Activated naive CD8-positive, alpha-beta T cell treated with anti-CD3 and anti-CD28 coated beads for 36 hours (primary cell): ENCODE measurements around the gene KRT38. TPM values are rescaled to one million over a fixed set of nuclear protein-coding genes. Genes with fewer than 3 reads are reported as not detected.

Source experiments
- DNase-seq: peaks from one replicate; pipeline ENCODE4 v3.0.0; 2021
- H3K27ac Mint-ChIP-seq: one replicate; pipeline ENCODE4 v1.8.0; 2022; ENCODE audit warnings: mild to moderate bottlenecking, moderate library complexity, mixed read lengths
- H3K27me3 Mint-ChIP-seq: one replicate; pipeline ENCODE4 v1.8.0; 2022; ENCODE audit warnings: mild to moderate bottlenecking, mixed read lengths
- H3K36me3 Mint-ChIP-seq: one replicate; pipeline ENCODE4 v1.8.0; 2021; ENCODE audit warnings: mild to moderate bottlenecking, mixed read lengths
- H3K4me1 Mint-ChIP-seq: one replicate; pipeline ENCODE4 v1.8.0; 2021; ENCODE audit warnings: mixed read lengths
- H3K4me3 Mint-ChIP-seq: one replicate; pipeline ENCODE4 v1.8.0; 2022; ENCODE audit warnings: mild to moderate bottlenecking, moderate library complexity, mixed read lengths
- H3K9me3 Mint-ChIP-seq: one replicate; pipeline ENCODE4 v1.8.0; 2022; ENCODE audit warnings: mixed read lengths
- total RNA-seq, 2 experiments: library from RNA; stranded (reverse); gene quantifications; one replicate each; pipeline ENCODE4 v1.2.3, GENCODE V29; 2021

Gene KRT38
- total RNA-seq, 2 experiments from 2014 or later, result not detected

DNA sequence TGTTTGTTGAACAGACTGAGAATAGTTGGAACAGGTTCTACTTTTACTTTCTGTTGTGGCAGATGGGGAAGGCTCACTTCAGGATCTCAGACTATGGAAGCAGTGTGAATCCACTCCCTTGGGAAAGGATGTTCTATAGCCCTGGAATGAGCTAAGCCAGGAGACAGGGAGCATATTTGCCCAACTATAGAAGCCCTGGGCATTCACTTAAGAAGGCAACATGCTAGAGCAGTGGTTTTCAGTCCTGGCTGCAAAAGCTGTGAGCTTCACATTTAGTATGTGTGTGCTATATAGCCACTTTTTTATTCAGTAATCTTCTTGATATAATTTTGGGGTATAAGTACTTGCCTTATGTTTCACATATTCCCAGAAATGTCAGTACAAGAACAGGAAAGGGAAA, 27.6 kb upstream of the KRT38 start:
- Mint-ChIP-seq H3K27ac (no peak overlapping the region), H3K27me3 (no peaks in the 10 kb centered on the region), H3K4me1 (no peaks in the 10 kb centered on the region), H3K36me3 (no peaks in the 10 kb centered on the region), H3K9me3 (peaks cover 6% of the 10 kb centered on the region), H3K4me3 (no peak overlapping the region)
- DNase-seq, result no peak

GRCh38 chr17:41467561-41467960, 26.8 kb upstream of the KRT38 start:
- H3K4me1 Mint-ChIP-seq, result no peaks in the 10 kb centered on the region
- no peaks in the 10 kb centered on the region for H3K27me3 Mint-ChIP-seq
- no peaks in the 10 kb centered on the region for H3K36me3 Mint-ChIP-seq
- DNase-seq, result no peak
- H3K9me3 Mint-ChIP-seq, result peaks cover 5% of the 10 kb centered on the region
- H3K4me3 Mint-ChIP-seq, result no peak overlapping the region
- H3K27ac Mint-ChIP-seq, result no peak overlapping the region

DNA sequence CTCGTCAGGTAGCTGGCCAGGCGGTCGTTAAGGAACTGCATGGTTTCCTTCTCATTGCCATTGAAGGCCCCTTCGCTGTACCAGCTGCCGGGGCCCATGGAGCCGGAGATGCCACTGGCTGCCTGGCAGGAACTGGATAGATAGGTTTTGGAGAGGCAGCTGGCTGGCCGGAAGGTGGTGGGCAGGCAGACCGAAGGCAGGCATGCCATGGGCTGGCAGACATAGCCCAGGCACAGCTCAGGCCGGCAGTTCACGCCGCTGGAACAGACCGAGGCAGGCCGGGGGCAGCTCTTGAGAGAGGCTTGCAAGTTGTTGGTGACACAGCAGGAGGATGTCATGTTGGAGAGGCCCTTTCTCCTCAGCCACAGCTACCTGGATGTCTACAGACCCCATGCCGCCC, 26.2 kb upstream of the KRT38 start, which contains the start of gene KRT32:
TSS of gene KRT32 (minus strand) at position 399 of the 400 bp plus-strand sequence. CDS start at position 338, 61 bp downstream.
- no peaks in the 10 kb centered on the region for H3K4me1 Mint-ChIP-seq

DNA sequence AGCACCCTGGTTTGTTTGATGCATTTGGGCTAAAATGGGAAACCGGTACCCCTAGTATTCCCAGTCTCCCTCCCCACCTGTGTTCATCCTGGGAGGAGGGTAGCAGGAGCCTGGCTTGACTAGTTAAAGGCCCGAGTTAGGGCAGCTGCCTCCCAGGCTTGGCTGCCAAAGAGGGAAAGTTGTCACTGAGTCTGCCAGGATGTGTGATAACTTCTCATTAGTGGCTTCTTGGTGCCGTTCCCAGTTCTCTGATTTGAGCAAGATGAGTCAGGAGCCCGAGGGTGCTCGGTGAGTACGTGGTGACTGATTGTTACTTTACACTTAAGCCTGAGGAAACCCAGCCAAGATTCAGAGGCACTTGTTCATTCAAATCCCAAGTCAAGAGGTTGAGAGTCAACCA, 23.9 kb upstream of the KRT38 start:
- H3K36me3 Mint-ChIP-seq, result no peaks in the 10 kb centered on the region
- no peak for DNase-seq
- no peak overlapping the region for H3K4me3 Mint-ChIP-seq
- H3K27me3 Mint-ChIP-seq, result no peaks in the 10 kb centered on the region
- no peaks in the 10 kb centered on the region for H3K4me1 Mint-ChIP-seq
- no peaks in the 10 kb centered on the region for H3K9me3 Mint-ChIP-seq
- no peak overlapping the region for H3K27ac Mint-ChIP-seq

More for the DNA sequence above, 26.2 kb upstream of the KRT38 start, which contains the start of gene KRT32:
- Mint-ChIP-seq H3K27me3 (no peaks in the 10 kb centered on the region), H3K27ac (no peak within 1 kb of the TSS), H3K4me3 (no peak within 1 kb of the TSS), H3K36me3 (no peaks in the 10 kb centered on the region), H3K9me3 (peaks cover 5% of the 10 kb centered on the region)
- DNase-seq, result no peak

DNA sequence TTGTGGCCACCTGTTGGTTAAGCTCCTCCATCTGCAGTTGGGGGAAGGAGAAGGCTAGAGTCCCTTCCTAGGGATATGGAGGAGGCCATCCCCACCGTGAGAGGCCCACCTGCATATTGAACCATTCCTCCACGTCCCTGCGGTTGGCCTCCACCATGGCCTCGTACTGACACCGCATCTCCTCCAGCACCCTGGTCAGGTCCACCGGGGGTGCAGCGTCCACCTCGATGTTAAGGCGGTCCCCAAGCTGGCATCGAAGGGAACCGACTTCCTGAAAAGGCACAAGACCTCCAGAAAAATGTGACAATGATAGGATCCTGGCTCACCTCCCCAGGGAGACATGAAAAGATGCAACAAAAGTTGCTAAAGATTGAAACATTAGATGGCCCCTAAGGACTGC, 23.4 kb upstream of the KRT38 start:
- Mint-ChIP-seq H3K9me3 (no peaks in the 10 kb centered on the region), H3K27ac (no peak overlapping the region), H3K4me1 (no peaks in the 10 kb centered on the region), H3K27me3 (no peaks in the 10 kb centered on the region), H3K36me3 (no peaks in the 10 kb centered on the region), H3K4me3 (no peak overlapping the region)
- DNase-seq, result no peak

DNA sequence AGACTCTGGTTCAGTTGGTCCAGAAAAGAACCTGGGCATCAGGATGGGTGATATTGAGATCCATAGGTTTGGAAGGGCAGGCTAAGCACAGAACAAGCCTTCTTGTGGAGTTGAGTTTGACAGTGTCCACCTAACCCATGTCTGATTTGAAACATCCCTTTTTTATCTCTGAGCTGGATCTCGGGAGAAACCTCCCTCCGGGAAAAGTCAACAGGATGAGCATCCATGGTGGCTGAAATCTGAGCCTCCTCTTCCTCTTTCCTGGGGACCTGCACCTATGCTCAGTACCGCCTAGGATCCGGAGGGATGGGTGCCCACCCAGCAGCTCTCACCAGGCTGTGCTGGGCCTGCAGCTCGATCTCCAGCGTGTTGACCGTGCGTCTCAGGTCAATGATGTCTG, 23.0 kb upstream of the KRT38 start:
- Mint-ChIP-seq H3K4me3 (no peak overlapping the region), H3K4me1 (no peaks in the 10 kb centered on the region), H3K9me3 (no peaks in the 10 kb centered on the region), H3K27ac (no peak overlapping the region), H3K27me3 (no peaks in the 10 kb centered on the region), H3K36me3 (no peaks in the 10 kb centered on the region)
- no peak for DNase-seq

DNA sequence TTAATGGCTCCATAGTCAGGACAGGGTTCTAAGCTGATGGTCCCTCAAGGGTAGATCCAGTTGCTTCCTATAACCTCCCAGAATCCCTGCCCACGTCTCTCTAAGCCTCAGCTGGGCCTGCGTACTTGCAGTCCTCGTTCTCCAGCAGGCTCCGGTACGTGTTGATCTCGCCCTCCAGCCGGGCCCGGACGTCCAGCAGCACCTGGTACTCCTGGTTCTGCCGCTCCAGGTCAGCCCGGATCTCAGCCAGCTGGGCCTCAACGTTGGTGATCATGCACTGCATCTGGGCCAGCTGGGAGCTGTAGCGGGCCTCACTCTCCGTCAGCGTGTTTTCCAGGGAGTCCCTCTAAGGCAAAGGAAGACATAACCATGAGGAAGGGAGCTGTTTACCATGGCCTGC, 21.9 kb upstream of the KRT38 start:
- DNase-seq, result no peak
- no peak overlapping the region for H3K4me3 Mint-ChIP-seq
- H3K36me3 Mint-ChIP-seq, result no peaks in the 10 kb centered on the region

GRCh38 chr17:41457676-41458075, 16.9 kb upstream of the KRT38 start:
- no peak for DNase-seq
- no peaks in the 10 kb centered on the region for H3K9me3 Mint-ChIP-seq
- no peaks in the 10 kb centered on the region for H3K36me3 Mint-ChIP-seq
- H3K27ac Mint-ChIP-seq, result no peak overlapping the region
- H3K4me3 Mint-ChIP-seq, result no peak overlapping the region
- H3K4me1 Mint-ChIP-seq, result no peaks in the 10 kb centered on the region
- no peaks in the 10 kb centered on the region for H3K27me3 Mint-ChIP-seq

More for the DNA sequence above, 21.9 kb upstream of the KRT38 start:
- H3K9me3 Mint-ChIP-seq, result no peaks in the 10 kb centered on the region
- no peak overlapping the region for H3K27ac Mint-ChIP-seq
- H3K4me1 Mint-ChIP-seq, result no peaks in the 10 kb centered on the region
- H3K27me3 Mint-ChIP-seq, result no peaks in the 10 kb centered on the region

DNA sequence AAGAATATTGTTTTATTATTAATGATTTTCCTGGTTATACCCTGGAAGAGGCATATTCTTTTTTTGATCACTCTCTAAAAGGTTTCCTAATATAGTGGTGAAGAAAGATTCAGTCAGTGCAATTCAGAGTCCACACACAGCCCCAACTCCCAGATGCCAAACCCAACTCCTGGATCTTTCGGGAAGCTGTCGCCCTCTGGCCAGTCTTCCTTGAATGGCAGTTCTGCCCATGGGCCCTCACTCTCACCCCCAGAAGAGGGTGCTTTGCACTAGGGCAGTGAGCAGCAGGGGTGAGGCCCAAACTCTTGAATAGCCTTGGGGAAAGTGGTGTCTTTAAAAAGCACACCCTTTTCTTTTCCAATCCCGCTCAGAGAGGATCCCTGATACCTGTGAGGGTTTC, 15.4 kb upstream of the KRT38 start:
- Mint-ChIP-seq H3K9me3 (no peaks in the 10 kb centered on the region), H3K27ac (no peak overlapping the region), H3K4me3 (no peak overlapping the region), H3K36me3 (no peaks in the 10 kb centered on the region), H3K27me3 (no peaks in the 10 kb centered on the region), H3K4me1 (no peaks in the 10 kb centered on the region)
- no peak for DNase-seq

DNA sequence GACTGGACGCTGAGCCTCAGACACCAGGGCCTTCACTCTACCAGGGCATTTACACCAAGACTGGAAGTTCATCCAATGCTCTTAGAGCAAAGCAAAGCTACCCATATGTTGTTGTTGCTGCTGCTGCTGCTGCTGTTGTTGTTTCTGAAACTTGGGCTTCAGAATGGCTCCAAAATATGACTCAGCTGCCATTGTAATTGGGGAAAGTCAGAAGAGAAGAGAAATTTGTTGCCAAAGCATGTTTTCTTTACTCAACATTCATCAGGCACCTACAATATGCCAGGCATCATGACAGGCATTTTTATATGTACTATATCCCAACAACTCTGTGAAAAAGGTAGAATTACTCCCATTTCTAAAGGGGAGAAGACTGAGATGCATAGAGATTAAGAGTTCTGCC, 14.5 kb upstream of the KRT38 start:
- H3K36me3 Mint-ChIP-seq, result no peaks in the 10 kb centered on the region
- no peaks in the 10 kb centered on the region for H3K9me3 Mint-ChIP-seq
- no peaks in the 10 kb centered on the region for H3K4me1 Mint-ChIP-seq
- H3K27me3 Mint-ChIP-seq, result no peaks in the 10 kb centered on the region
- H3K4me3 Mint-ChIP-seq, result no peak overlapping the region
- DNase-seq, result no peak
- H3K27ac Mint-ChIP-seq, result no peak overlapping the region

DNA sequence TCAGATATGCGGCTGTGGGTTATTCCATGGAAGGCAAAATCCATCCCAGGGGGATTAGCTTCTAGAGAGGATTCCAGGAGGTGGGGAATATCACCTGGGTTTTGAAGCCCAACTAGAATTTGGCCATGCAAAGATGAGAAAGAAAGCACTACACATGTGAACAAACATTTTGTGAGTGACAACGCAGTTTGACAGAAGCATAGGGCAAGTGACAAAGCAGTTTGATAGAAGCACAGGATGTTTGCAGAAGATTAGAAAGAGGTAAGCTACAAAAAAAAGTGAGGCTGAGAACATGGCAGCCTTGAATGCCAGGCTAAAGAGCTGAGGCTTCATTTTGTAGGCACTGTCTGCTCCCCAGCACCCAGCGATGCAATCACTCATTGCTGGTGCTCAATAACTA, 12.3 kb upstream of the KRT38 start:
- no peak overlapping the region for H3K4me3 Mint-ChIP-seq
- H3K36me3 Mint-ChIP-seq, result no peaks in the 10 kb centered on the region
- H3K27ac Mint-ChIP-seq, result no peak overlapping the region
- H3K27me3 Mint-ChIP-seq, result no peaks in the 10 kb centered on the region
- DNase-seq, result no peak
- no peaks in the 10 kb centered on the region for H3K9me3 Mint-ChIP-seq
- H3K4me1 Mint-ChIP-seq, result no peaks in the 10 kb centered on the region

DNA sequence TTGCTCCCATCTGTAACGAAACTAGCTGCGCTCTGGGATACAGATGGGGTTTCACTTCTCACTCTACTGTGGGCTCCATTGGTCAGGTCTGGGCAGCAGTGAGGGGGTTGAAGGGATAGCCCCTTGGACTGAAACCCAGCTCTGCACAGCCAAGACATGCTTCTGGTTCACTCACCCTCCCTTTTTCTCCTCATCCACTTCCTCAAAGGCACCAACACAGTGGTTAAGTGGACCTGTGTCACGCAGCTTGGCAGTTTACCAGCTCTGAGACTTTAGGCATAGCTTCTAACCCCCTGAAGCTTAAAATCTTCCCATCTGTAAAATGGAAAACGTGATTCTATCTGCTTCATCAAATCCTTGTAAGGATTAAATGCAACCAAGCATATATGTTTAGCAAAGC, 11.5 kb upstream of the KRT38 start:
- H3K36me3 Mint-ChIP-seq, result no peaks in the 10 kb centered on the region
- H3K9me3 Mint-ChIP-seq, result no peaks in the 10 kb centered on the region
- no peaks in the 10 kb centered on the region for H3K4me1 Mint-ChIP-seq
- no peak for DNase-seq
- no peaks in the 10 kb centered on the region for H3K27me3 Mint-ChIP-seq
- H3K27ac Mint-ChIP-seq, result no peak overlapping the region
- no peak overlapping the region for H3K4me3 Mint-ChIP-seq

- Mint-ChIP-seq H3K4me3 (no peak overlapping the region), H3K4me1 (no peaks in the 10 kb centered on the region), H3K27me3 (no peaks in the 10 kb centered on the region), H3K27ac (no peak overlapping the region), H3K9me3 (no peaks in the 10 kb centered on the region), H3K36me3 (no peaks in the 10 kb centered on the region)
- no peak for DNase-seq
These were observed 10.5 kb upstream of the KRT38 start for GRCh38 chr17:41451154-41451728.

- no peaks in the 10 kb centered on the region for H3K4me1 Mint-ChIP-seq
- H3K4me3 Mint-ChIP-seq, result no peak overlapping the region
- no peak overlapping the region for H3K27ac Mint-ChIP-seq
- H3K27me3 Mint-ChIP-seq, result peaks cover 4% of the 10 kb centered on the region
- no peak for DNase-seq
- no peaks in the 10 kb centered on the region for H3K9me3 Mint-ChIP-seq
- no peaks in the 10 kb centered on the region for H3K36me3 Mint-ChIP-seq
These were observed 8.2 kb upstream of the KRT38 start for GRCh38 chr17:41449008-41449407.

DNA sequence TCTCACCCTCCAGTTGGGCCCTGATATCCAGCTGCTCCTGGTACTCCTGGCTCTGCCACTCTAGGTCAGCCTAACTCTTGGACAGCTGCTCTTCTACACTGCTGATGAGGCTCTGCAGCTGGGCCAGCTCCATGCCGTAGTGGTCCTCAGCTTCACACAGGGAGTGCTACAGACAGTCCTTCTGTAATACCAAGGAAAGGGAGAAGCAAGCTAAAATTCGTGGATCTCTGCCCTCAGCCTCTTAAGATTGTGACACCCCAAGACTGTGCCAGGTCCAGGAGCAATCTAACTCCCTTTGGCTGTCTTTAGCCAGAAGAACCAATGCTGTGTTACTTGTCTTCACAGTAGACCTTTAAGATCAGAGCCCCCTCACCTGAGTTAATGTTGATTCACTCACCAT, 7.7 kb upstream of the KRT38 start:
- DNase-seq, result no peak
- Mint-ChIP-seq H3K9me3 (no peaks in the 10 kb centered on the region), H3K4me3 (no peak overlapping the region), H3K27ac (no peak overlapping the region), H3K27me3 (peaks cover 4% of the 10 kb centered on the region), H3K36me3 (no peaks in the 10 kb centered on the region), H3K4me1 (no peaks in the 10 kb centered on the region)

DNA sequence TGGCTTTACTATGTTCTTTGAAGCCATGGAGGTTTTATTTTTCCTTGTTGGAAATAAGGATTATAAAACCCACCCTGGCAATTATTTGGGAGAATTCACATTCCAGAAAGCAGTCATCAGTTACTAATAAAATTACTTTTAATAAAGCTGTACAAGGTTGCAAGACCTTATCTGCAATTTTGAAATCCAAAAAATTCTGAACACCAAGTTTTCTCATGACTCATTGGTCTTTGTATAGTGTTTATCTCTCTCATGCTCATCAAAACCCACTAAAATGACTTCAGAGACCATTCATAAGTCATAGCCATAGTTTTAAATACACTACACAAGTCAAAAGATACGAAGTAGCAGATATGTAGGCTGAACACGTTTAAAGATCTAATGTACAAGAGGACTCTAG, 6.0 kb upstream of the KRT38 start:
- Mint-ChIP-seq H3K27ac (no peak overlapping the region), H3K9me3 (no peaks in the 10 kb centered on the region), H3K27me3 (peaks cover 4% of the 10 kb centered on the region), H3K36me3 (no peaks in the 10 kb centered on the region), H3K4me3 (no peak overlapping the region), H3K4me1 (no peaks in the 10 kb centered on the region)
- DNase-seq, result no peak
